ENCODE data around the gene RAET1E. TPM values are rescaled to one million over a fixed set of nuclear protein-coding genes. Genes with fewer than 3 reads are reported as not detected.

Gene RAET1E
- total and polyA plus RNA-seq, 2 experiments from 2014 or later, result not detected

DNA sequence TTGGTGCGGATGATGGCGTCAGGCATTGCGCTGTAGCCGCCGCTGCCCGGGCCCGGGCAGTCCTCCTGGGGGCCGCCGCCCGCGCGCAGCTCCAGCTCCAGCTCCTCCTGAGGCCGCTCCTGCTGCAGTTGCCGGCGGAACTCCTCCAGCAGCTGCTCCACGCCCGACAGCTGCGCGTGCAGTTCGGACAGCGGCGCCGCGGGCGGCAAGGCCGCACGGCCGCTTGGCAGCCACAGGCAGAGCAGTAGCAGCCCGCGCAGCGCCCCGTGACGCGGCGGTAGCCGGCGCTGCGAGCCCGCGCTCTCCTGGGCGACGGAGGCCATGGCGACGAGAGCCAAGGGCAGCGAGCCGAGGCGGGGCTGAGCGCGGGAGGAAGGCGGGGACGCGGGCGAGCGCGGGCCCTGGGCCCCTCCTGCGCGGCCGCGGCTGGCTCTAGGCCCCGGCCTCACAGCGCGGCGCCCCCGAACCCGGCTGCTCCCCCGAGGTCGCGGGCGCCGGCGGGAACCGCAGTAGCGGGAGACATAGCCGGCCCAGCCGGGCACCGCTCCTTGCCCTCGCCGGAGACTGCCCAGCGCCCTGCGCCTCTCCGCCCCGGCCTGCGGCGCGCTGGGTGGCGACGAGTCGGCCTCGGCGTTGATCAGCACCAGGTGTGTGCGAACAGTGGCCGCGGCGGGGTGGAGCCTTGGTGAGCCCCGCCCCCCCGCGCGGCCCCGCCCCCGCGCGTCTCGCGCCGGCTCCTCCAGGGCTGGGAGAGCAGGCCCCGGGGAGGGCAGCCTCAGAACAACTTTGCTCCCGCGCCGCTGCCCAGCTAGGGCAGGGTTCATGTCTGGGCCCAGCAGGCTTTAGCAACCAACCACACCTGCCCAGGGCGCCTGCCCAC lies 34.0 kb downstream of the RAET1E start, which contains the start of gene LRP11 (continued):
- TF ChIP-seq ZNF462 (CRISPR knock-in tag; IDR thresholded peaks at IDR 0.05) (no peak), STAT1 (IDR thresholded peaks at IDR 0.05; ENCODE audit: unreplicated experiment) (no peak)
- TF ChIP-seq, protein P1, sequence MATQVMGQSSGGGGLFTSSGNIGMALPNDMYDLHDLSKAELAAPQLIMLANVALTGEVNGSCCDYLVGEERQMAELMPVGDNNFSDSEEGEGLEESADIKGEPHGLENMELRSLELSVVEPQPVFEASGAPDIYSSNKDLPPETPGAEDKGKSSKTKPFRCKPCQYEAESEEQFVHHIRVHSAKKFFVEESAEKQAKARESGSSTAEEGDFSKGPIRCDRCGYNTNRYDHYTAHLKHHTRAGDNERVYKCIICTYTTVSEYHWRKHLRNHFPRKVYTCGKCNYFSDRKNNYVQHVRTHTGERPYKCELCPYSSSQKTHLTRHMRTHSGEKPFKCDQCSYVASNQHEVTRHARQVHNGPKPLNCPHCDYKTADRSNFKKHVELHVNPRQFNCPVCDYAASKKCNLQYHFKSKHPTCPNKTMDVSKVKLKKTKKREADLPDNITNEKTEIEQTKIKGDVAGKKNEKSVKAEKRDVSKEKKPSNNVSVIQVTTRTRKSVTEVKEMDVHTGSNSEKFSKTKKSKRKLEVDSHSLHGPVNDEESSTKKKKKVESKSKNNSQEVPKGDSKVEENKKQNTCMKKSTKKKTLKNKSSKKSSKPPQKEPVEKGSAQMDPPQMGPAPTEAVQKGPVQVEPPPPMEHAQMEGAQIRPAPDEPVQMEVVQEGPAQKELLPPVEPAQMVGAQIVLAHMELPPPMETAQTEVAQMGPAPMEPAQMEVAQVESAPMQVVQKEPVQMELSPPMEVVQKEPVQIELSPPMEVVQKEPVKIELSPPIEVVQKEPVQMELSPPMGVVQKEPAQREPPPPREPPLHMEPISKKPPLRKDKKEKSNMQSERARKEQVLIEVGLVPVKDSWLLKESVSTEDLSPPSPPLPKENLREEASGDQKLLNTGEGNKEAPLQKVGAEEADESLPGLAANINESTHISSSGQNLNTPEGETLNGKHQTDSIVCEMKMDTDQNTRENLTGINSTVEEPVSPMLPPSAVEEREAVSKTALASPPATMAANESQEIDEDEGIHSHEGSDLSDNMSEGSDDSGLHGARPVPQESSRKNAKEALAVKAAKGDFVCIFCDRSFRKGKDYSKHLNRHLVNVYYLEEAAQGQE (IDR thresholded peaks at IDR 0.05; ENCODE audit: unreplicated experiment), result peak; percentile 65
